ENCODE measurements around the gene NUMBL. TPM values are rescaled to one million over a fixed set of nuclear protein-coding genes. Genes with fewer than 3 reads are reported as not detected.
A peak's percentile ranks its signal among the peaks of the same experiment; 100 is the strongest.

NUMBL gene
- total and polyA plus RNA-seq, 8 donors: 10.1 to 254 (median 18.7) TPM

DNA sequence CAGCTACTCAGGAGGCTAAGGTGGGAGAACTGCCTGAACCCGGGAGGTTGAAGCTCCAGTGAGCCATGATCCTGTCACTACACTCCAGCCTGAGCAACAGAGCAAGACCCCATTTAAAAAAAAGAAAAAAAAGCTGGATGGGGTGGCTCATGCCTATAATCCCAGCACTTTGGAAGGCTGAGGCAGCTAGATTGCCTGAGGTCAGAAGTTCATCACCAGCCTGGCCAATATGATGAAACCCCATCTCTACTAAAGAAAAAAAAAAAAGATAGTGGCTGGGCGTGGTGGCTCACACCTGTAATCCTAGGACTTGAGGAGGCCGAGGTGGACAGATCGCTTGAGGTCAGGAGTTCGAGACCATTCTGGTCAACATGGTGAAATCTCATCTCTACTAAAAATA, 74.3 kb downstream of the NUMBL start:
- intact Hi-C loops (cut with DNase I; ENCODE audit: low total_unique reads): no loop called here
- Histone ChIP-seq H3K4me1 (peaks cover 0 to 39% (median 29%) of the 10 kb centered on the region in 4 donors), H3K27ac (peak overlapping the region in 3 of 5 donors; percentile 83 to 87 (median 86)), H3K36me3 (peaks cover 7 to 31% (median 27%) of the 10 kb centered on the region in 4 donors), H3K27me3 (peaks cover 0 to 22% (median 0%) of the 10 kb centered on the region in 3 donors), H3K4me3 (no peak overlapping the region), H3K9me3 (no peaks in the 10 kb centered on the region)
- 79 to 92% (median 83%) methylated on average over 5 of the region's 5 CpGs for WGBS, 5 donors
- TF ChIP-seq EP300 (IDR thresholded peaks at IDR 0.05) (no peak), POLR2A (IDR thresholded peaks at IDR 0.05) (no peak), POLR2AphosphoS5 (IDR thresholded peaks at IDR 0.05) (no peak)
- TF ChIP-seq, protein P1, sequence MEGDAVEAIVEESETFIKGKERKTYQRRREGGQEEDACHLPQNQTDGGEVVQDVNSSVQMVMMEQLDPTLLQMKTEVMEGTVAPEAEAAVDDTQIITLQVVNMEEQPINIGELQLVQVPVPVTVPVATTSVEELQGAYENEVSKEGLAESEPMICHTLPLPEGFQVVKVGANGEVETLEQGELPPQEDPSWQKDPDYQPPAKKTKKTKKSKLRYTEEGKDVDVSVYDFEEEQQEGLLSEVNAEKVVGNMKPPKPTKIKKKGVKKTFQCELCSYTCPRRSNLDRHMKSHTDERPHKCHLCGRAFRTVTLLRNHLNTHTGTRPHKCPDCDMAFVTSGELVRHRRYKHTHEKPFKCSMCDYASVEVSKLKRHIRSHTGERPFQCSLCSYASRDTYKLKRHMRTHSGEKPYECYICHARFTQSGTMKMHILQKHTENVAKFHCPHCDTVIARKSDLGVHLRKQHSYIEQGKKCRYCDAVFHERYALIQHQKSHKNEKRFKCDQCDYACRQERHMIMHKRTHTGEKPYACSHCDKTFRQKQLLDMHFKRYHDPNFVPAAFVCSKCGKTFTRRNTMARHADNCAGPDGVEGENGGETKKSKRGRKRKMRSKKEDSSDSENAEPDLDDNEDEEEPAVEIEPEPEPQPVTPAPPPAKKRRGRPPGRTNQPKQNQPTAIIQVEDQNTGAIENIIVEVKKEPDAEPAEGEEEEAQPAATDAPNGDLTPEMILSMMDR (IDR thresholded peaks at IDR 0.05): no peak
- no peak for DNase-seq

Small RNA genes lying within 50 kb of the gene (small RNA-seq; reads per million reads assigned to genes)
- 0 reads per million in 4 donors for gene RNU6-195P

Other genes starting within 250 kb of the NUMBL start
- 10 to 100 TPM in 4 of 5 donors, 1 to 10 TPM in 1; 6.2 to 41.4 (median 32.5) TPM for gene SERTAD3, start 246.3 kb downstream of the NUMBL start, total RNA-seq
- gene SERTAD3, start 246.3 kb downstream of the NUMBL start, polyA plus RNA-seq: 10 to 100 TPM; 16.8 to 29.4 (median 25.9) TPM
- gene BLVRB, start 224.9 kb downstream of the NUMBL start, total RNA-seq: 100 to 1,000 TPM in 4 of 5 donors, 10 to 100 TPM in 1; 54.3 to 561 (median 121) TPM
- 100 to 1,000 TPM; 247 to 492 (median 288) TPM for gene BLVRB, start 224.9 kb downstream of the NUMBL start, polyA plus RNA-seq
- 10 to 100 TPM in 1 of 5 donors, 1 to 10 TPM in 3, not detected in 1; 2.2 to 18.1 (median 2.6) TPM for gene SPTBN4, start 223.7 kb downstream of the NUMBL start, total RNA-seq
- gene SPTBN4, start 223.7 kb downstream of the NUMBL start, polyA plus RNA-seq: 1 to 10 TPM; 1.4 to 2.2 (median 2.0) TPM
- gene SHKBP1, start 113.8 kb downstream of the NUMBL start, total RNA-seq: 100 to 1,000 TPM in 1 of 5 donors, 10 to 100 TPM in 4; 15.8 to 102 (median 70.6) TPM
- 10 to 100 TPM; 76.1 to 95.7 (median 79.9) TPM for gene SHKBP1, start 113.8 kb downstream of the NUMBL start, polyA plus RNA-seq
- gene LTBP4, start 89.3 kb downstream of the NUMBL start, total RNA-seq: 1,000 to 10,000 TPM in 1 of 5 donors, 100 to 1,000 TPM in 3, 10 to 100 TPM in 1; 79.0 to 1,027 (median 190) TPM
- gene LTBP4, start 89.3 kb downstream of the NUMBL start, polyA plus RNA-seq: 100 to 1,000 TPM in 1 of 3 donors, 10 to 100 TPM in 2; 66.1 to 102 (median 98.6) TPM
- 10 to 100 TPM; 40.9 to 91.5 (median 52.3) TPM for gene COQ8B, start 26.2 kb upstream of the NUMBL start, total RNA-seq
- gene COQ8B, start 26.2 kb upstream of the NUMBL start, polyA plus RNA-seq: 10 to 100 TPM; 26.9 to 35.2 (median 29.2) TPM
- gene ITPKC, start 26.5 kb upstream of the NUMBL start, total RNA-seq: 10 to 100 TPM; 17.8 to 84.0 (median 31.4) TPM
- 10 to 100 TPM; 19.7 to 32.2 (median 20.5) TPM for gene ITPKC, start 26.5 kb upstream of the NUMBL start, polyA plus RNA-seq
- 10 to 100 TPM in 2 of 5 donors, 1 to 10 TPM in 2, under 1 TPM in 1; 0.73 to 24.6 (median 8.2) TPM for gene ACTMAP, start 59.8 kb upstream of the NUMBL start, total RNA-seq
- gene ACTMAP, start 59.8 kb upstream of the NUMBL start, polyA plus RNA-seq: 1 to 10 TPM; 5.5 to 9.7 (median 8.2) TPM
- gene SNRPA, start 60.6 kb upstream of the NUMBL start, total RNA-seq: 100 to 1,000 TPM in 2 of 5 donors, 10 to 100 TPM in 2, 1 to 10 TPM in 1; 4.9 to 258 (median 46.0) TPM
- 10 to 100 TPM; 33.1 to 74.6 (median 71.6) TPM for gene SNRPA, start 60.6 kb upstream of the NUMBL start, polyA plus RNA-seq
- gene MIA, start 84.9 kb upstream of the NUMBL start, total RNA-seq: 1 to 10 TPM in 2 of 5 donors, not detected in 3; 2.9 to 8.1 TPM
- gene MIA, start 84.9 kb upstream of the NUMBL start, polyA plus RNA-seq: 10 to 100 TPM in 1 of 3 donors, 1 to 10 TPM in 1, not detected in 1; 2.8 to 10.1 TPM
- 10 to 100 TPM in 4 of 5 donors, not detected in 1; 10.3 to 47.8 (median 28.9) TPM for gene RAB4B, start 87.6 kb upstream of the NUMBL start, total RNA-seq
- 10 to 100 TPM; 31.6 to 53.7 (median 39.2) TPM for gene RAB4B, start 87.6 kb upstream of the NUMBL start, polyA plus RNA-seq
- 100 to 1,000 TPM in 1 of 5 donors, 10 to 100 TPM in 4; 30.0 to 115 (median 71.2) TPM for gene EGLN2, start 108.5 kb upstream of the NUMBL start, total RNA-seq
- 10 to 100 TPM; 69.8 to 73.9 (median 71.7) TPM for gene EGLN2, start 108.5 kb upstream of the NUMBL start, polyA plus RNA-seq
- gene CYP2A6, start 159.8 kb upstream of the NUMBL start, total RNA-seq: not detected
- not detected for gene CYP2A6, start 159.8 kb upstream of the NUMBL start, polyA plus RNA-seq
- not detected for gene CYP2A7, start 191.6 kb upstream of the NUMBL start, total RNA-seq
- not detected for gene CYP2A7, start 191.6 kb upstream of the NUMBL start, polyA plus RNA-seq